GM10248 (cell line): Measurements from ENCODE around the gene SCGB1D4.
"Not testable (repeated sequence)": the region's sequence is repeated elsewhere in the genome, so short reads cannot be mapped to it uniquely, and the experiment has no call there.

Source experiments
- CTCF ChIA-PET: fragments of 300-600 bp; sonication (Branson Sonifier 250); formaldehyde crosslinking; extraction: SDS; loops from one replicate; lab custom pipeline; 2021; ENCODE audit warnings: antibody characterized with exemption; lab: Yijun Ruan, JAX
- POLR2A ChIA-PET: fragments of 350-650 bp; sonication (Branson Sonifier 250); formaldehyde crosslinking; extraction: SDS; loops from one replicate; lab custom pipeline; 2020; ENCODE audit warnings: antibody characterized with exemption; lab: Yijun Ruan, JAX
- DNase-seq: peaks from one replicate; pipeline ENCODE4 v3.0.0; 2012; ENCODE audit errors: extremely low spot score
- TF ChIP-seq, protein P1 (sequence below): IDR thresholded peaks from 2 replicates; pipeline ENCODE4 v1.5.1; 2012; ENCODE audit warnings: mild to moderate bottlenecking, low read depth; ENCODE audit errors: extremely low read depth, missing control alignments, control extremely low read depth

The SCGB1D4 gene

DNA sequence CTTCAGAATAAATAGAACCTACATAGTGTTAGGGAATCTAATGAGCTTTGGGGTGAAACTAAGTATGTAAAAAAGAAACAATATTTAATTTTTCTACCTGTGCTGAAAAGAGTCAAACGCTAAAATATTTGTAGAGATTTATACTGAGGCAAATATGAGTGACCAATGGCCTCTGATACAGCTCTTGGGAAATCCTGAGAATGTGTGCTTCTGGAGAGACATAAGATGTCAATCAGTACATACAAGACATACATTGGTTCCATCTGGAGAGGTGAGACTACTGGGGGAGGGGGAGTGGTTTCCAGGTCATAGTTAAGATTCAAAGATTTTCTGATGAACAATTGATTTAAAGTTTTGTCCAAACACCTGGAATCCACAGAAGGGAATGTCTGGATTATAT is 39.3 kb upstream of the SCGB1D4 start:
- DNase-seq = no peak
- ChIA-PET POLR2A (interaction anchor here (0.5 kb wide), 1 partner anchor 148 kb away, joined by 3 read pairs; no protein-coding TSS in a partner anchor), CTCF (interaction anchor here (0.8 to 1.4 kb wide), 5 partner anchors 15 to 52 kb away, joined by 3 to 4 read pairs (median 3); no protein-coding TSS in a partner anchor)
- TF ChIP-seq, protein P1, sequence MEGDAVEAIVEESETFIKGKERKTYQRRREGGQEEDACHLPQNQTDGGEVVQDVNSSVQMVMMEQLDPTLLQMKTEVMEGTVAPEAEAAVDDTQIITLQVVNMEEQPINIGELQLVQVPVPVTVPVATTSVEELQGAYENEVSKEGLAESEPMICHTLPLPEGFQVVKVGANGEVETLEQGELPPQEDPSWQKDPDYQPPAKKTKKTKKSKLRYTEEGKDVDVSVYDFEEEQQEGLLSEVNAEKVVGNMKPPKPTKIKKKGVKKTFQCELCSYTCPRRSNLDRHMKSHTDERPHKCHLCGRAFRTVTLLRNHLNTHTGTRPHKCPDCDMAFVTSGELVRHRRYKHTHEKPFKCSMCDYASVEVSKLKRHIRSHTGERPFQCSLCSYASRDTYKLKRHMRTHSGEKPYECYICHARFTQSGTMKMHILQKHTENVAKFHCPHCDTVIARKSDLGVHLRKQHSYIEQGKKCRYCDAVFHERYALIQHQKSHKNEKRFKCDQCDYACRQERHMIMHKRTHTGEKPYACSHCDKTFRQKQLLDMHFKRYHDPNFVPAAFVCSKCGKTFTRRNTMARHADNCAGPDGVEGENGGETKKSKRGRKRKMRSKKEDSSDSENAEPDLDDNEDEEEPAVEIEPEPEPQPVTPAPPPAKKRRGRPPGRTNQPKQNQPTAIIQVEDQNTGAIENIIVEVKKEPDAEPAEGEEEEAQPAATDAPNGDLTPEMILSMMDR = no peak

DNA sequence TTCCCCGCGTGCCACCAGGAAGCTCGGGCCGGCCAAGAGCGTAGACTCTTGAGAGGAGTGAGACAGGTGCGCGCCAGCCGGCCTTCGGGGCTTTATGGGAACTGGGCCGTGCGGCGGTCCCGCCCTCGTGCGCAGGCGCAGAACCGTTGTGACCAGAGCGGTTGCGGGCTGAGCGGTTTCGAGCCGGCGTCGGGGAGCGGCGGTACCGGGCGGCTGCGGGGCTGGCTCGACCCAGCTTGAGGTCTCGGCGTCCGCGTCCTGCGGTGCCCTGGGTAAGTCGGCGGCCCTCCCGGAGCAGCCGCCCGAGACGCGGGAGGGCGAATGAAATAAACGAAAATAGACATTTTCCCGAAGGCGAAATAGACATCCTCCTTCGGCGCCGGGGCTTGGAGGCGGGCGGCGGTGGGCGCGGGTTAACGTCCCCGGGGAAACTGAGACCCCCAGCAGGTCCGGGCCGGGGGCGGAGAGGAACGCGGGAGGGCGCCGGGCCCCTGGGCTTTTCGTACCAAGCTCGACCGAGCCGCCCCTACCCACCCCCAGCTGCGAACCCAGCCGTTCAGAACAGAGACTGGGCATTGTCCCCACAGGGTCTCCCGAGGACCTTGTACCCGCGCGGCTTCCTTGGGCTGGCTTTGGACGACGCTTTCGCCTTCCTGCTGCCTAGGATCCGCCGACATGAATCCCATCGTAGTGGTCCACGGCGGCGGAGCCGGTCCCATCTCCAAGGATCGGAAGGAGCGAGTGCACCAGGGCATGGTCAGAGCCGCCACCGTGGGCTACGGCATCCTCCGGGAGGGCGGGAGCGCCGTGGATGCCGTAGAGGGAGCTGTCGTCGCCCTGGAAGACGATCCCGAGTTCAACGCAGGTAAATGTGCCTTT is 38.7 kb upstream of the SCGB1D4 start, which contains the start of gene ASRGL1:
TSS of gene ASRGL1 (plus strand) at position 146 of the 879 bp plus-strand sequence. CDS start at position 676, 530 bp downstream.
- CTCF ChIA-PET = interaction anchor here (0.8 to 1.2 kb wide), 4 partner anchors 15 to 40 kb away, joined by 3 to 4 read pairs (median 3); no protein-coding TSS in a partner anchor
- POLR2A ChIA-PET = no interaction called here
- TF ChIP-seq, protein P1 = no peak
- DNase-seq = peak; percentile 83

GRCh38 chr11:62336949-62337302 is 38.1 kb upstream of the SCGB1D4 start:
- CTCF ChIA-PET, DNase-seq, POLR2A ChIA-PET: not testable (repeated sequence)

- no peak for DNase-seq
- TF ChIP-seq, protein P1 = no peak
- POLR2A ChIA-PET = no interaction called here
- CTCF ChIA-PET = no interaction called here
These were observed 34.9 kb upstream of the SCGB1D4 start for GRCh38 chr11:62333768-62334167.

DNA sequence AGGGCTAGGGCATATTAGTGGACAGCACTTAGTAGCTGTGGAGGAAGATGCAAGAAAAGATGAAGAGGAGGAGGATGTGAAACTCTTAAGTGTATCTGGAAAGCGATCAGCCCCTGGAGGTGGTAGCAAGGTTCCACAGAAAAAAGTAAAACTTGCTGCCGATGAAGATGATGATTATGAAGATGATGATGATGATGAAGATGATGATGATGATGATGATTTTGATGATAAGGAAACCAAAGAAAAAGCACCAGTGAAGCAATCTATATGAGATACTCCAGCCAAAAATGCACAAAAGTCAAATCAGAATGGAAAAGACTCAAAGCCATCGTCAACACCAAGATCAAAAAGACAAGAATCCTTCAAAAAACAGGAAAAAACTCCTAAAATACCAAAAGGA is 32.4 kb upstream of the SCGB1D4 start:
- CTCF ChIA-PET = interaction anchor here (1.1 kb wide), 1 partner anchor 20 kb away, joined by 3 read pairs; no protein-coding TSS in a partner anchor
- POLR2A ChIA-PET, DNase-seq: not testable (repeated sequence)

DNA sequence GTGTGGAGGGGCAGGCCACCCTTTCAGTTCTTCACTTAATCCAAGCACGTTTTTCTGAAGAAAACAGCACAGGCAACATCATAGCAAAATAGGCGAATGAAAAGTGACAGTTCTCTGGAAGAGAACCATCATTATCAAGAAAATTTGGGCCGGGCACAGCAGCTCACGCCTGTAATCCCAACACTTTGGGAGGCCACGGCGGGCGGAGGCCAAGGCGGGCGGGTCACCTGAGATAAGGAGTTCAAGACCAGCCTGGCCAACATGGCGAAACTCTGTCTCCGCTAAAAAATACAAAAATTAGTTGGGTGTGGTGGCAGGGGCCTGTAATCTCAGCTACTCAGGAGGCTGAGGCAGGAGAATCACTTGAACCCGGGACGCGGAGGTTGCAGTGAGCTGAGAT is 28.7 kb upstream of the SCGB1D4 start:
- CTCF ChIA-PET = interaction anchor here (1.0 kb wide), 1 partner anchor 17 kb away, joined by 3 read pairs; no protein-coding TSS in a partner anchor
- DNase-seq, POLR2A ChIA-PET: not testable (repeated sequence)

DNA sequence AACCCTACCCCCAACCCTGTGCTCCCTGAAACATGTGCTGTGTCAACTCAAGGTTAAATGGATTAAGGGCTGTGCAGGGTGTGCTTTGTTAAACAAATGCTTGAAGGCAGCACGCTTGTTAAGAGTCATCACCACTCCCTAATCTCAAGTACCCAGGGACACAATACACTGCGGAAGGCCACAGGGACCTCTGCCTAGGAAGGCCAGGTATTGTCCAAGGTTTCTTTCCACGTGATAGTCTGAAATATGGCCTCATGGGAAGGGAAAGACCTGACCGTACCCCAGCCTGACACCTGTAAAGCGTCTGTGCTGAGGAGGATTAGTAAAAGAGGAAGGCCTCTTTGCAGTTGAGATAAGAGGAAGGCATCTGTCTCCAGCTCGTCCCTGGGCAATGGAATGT is 27.8 kb upstream of the SCGB1D4 start:
- POLR2A ChIA-PET, CTCF ChIA-PET, DNase-seq: not testable (repeated sequence)

- DNase-seq, CTCF ChIA-PET, POLR2A ChIA-PET: not testable (repeated sequence)
These were observed 26.9 kb upstream of the SCGB1D4 start for GRCh38 chr11:62325781-62326180.

DNA sequence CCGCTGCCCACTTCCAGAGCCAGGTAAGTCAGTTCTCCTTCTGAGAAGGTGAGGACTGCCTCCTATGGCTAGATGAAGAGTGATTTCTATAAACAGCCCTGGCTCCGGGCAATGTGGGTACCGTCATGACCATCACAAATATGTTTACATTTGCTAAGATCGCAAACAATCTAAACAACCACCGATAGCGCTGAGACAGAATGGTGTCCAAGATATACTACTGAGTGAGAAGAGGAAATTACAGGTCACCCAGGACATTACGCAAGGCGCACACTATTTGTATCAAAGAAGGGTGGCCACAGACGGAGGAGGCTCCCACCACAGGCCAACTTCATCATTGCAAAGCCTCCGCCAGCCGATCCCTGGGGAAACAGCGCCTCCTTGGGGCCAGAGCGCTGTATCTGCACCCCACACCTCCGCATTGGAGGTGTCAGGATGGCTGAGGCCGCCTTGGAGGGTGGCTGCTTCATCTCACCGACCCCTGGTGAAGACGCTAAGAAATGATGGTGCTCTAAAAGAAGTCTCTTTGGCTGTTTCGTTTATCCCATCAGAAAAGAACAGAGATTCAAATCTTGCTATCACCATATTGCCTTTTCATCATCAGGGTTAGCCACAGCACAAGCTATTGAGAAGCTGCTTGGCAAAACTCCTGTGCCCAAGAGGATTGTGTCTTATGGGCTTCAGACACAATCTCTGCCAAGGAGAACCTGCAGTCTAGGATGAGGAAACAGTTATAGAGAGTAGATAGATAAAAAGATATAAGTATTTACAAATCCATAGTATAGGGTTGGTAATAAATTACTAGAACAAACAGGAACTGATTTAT is 26.1 kb upstream of the SCGB1D4 start:
- DNase-seq = peak; percentile 76
- TF ChIP-seq, protein P1 = peak; percentile 68
- ChIA-PET POLR2A (no interaction called here), CTCF (interaction anchor here (2.3 kb wide), 1 partner anchor 153 kb away, joined by 8 read pairs; no protein-coding TSS in a partner anchor)
